ENCODE data around the gene ZNF274.

- TF ChIP-seq CTCF (conservative IDR thresholded peaks at IDR 0.05): no peak
- TF ChIP-seq ZFX (IDR thresholded peaks at IDR 0.05): no peak
Observed at GRCh38 chr19:58261600-58261967, 78.7 kb downstream of the ZNF274 start.
